Measurements from ENCODE around the gene NFILZ. TPM values are rescaled to one million over a fixed set of nuclear protein-coding genes. Genes with fewer than 3 reads are reported as not detected.
A peak's percentile ranks its signal among the peaks of the same experiment; 100 is the strongest.

The NFILZ gene
- total RNA-seq, 1 donor from 2014 or later = not detected

GRCh38 chr19:8641908-8642547, 11.6 kb downstream of the NFILZ start:
- DNase-seq (ENCODE audit: low spot score) = peak; percentile 30

DNA sequence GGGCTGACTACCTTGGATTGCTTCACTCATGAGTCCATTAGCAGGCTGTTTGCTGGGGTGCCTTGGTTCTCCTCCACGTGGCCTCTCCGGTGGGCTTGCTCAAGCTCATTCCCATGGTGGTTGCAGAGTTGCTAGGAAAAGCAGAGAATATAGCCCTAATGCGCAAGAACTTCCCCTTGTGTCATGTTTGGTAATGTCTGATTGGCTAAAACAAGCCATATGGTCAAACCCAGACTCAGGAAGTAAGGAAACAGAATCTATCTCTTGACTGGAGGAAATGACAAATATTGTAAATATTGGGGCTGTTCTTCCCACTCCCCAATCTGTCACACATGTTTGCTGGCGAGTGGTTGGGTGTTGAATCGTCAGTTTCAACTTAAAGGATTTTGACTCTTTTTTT, 12.1 kb downstream of the NFILZ start:
- no peak for DNase-seq (ENCODE audit: low spot score)

DNA sequence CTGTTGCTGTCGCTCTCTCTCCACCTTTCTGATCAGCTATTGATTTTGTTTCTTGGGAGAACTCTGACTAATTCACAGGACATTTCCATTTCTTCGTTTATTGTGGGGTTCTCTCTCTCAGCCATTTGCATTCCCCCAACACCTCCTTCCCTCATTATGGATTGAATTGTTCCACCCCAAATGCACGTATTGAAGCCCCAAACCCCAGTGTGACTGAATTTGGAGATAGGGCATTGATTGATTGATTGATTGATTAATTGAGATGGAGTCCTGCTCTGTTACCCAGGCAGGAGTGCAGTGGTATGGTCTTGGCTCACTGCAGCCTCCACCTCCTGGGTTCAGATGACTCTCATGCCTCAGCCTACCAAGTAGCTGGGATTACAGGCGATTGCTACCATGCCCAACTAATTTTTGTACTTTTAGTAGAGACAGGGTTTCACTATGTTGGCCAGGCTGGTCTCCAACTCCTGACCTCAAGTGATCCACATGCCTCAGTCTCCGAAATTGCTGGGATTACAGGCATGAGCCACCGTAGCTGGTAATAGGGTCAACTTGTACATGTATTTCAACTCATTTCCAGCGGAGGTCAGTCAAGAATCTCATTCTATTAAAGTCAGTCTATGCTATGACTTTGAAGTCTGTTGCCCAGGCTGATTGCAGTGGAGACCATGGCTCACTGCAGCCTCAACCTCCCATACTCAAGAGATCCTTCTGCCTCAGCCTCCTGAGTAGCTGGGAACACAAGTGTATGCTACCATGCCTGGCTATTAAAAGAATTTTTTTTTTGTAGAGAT, 13.6 kb downstream of the NFILZ start:
- DNase-seq (ENCODE audit: low spot score) = no peak

- DNase-seq (ENCODE audit: low spot score) = no peak
Measured at GRCh38 chr19:8648240-8648639, 17.8 kb downstream of the NFILZ start.

DNA sequence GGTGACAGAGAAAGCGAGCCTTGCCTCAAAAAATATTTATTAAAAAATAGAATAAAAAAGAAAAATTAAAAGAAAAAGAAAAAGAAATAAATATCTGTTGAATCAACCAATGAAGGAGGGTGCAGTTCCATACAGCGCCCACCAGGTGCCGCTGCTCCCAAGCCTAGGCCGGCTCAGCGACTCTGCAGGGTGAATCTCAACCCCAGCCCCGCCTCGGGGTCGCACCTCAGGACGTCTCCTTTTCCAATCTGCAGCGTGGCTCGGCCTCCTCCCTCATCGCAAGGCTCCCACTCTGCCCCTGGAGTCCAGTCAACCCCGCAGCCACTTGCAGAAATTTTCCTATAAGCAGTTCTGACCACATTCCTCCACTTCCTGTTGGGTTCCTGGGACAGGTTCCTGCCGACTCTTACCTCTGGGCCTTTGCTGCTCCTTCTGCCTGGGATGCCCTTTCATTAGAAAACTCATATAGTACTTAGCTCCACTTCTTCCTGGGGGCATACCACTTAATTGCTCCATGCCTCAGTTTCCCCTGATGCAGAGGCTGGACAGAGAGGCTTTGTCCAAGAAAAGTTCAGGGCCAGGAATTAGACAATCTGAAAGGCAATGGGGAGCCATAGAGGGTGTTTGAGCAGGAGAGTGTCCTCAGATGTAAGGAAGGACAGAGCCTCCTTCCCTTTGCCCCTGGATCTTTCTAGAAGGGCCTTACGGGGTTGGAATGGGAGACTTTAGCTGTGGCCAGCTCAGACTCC, 24.3 kb downstream of the NFILZ start:
- DNase-seq (ENCODE audit: low spot score) = peak; percentile 44

DNA sequence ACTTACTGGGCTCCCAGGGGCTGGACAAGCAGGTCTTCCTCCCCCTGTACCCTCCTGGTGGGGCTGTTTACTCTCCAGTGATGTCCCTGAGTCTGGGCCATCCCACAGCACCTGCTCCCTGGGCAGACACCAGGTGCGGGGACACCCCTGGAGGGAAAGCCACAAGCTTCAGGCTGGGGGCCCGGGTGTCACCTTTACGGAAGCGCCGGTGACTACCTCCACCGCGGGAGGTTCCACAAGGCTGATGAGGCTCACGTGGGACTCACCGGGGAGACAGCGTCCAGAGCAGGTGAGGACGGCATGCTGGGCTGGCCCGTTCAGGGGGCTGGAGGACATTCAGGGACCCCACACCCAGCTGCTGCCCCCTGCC, 24.9 kb downstream of the NFILZ start:
- no peak for DNase-seq (ENCODE audit: low spot score)

DNA sequence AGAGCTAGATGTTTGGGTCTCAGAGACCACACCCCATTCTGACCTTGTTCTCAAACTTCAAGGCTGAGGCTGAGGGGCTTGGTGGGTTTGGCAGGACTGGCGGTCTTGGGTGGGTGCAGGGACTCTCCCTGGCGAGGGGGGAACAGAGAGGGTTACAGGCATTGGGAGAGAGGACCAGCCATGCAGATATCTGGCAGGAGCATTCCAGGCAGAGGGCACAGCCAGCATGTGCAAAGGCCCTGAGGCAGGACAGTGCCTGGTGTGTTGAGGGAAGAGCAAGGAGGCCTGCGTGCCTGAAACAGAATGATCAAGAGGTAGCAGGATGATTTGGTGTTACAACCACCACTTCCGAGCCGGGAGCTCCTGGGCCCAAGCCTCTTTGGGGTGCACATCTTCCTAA, 27.4 kb downstream of the NFILZ start:
- no peak for DNase-seq (ENCODE audit: low spot score)

- DNase-seq (ENCODE audit: low spot score) = no peak
Measured at GRCh38 chr19:8659905-8660304, 29.5 kb downstream of the NFILZ start.

- DNase-seq (ENCODE audit: low spot score) = no peak
Measured at GRCh38 chr19:8662263-8662662, 31.8 kb downstream of the NFILZ start.

GRCh38 chr19:8663920-8664670, 33.7 kb downstream of the NFILZ start:
- no peak for DNase-seq (ENCODE audit: low spot score)

GRCh38 chr19:8664671-8665057, 34.2 kb downstream of the NFILZ start:
- DNase-seq (ENCODE audit: low spot score) = no peak

DNA sequence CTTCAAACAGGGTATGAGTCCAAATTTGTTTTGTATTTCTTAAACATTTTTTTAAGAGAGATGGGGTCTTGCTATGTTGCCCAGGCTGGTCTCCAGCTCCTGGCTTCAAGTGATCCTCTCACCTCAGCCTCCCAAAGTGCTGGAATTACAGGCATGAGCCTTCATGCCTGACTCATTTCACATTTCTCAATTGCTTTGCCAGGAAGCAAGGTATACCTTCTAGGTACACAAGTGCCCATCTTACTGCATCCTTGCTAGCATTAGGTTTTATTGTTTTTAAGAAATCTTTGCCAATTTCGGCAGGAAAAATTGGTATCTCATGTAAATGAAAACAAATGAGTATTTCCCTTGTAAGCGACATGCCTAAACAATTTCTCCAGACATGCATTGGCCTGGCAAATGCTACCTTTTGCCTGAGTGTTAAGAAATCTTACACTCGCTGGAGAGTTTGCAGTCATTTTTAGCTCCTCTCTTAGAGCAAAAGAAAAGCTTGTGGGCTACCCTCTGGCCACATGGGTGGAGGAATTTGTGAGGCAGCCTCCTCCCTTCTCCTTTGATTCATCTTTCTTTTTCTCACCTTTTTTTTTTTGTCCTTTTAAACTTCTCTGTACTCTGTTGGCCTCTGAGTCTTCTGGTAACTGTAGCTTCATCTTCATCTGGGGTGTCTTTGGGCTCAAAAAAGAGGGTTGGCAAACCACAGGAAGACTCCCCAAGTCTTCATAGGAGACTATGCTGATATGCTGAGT, 35.2 kb downstream of the NFILZ start:
- DNase-seq (ENCODE audit: low spot score) = no peak

DNA sequence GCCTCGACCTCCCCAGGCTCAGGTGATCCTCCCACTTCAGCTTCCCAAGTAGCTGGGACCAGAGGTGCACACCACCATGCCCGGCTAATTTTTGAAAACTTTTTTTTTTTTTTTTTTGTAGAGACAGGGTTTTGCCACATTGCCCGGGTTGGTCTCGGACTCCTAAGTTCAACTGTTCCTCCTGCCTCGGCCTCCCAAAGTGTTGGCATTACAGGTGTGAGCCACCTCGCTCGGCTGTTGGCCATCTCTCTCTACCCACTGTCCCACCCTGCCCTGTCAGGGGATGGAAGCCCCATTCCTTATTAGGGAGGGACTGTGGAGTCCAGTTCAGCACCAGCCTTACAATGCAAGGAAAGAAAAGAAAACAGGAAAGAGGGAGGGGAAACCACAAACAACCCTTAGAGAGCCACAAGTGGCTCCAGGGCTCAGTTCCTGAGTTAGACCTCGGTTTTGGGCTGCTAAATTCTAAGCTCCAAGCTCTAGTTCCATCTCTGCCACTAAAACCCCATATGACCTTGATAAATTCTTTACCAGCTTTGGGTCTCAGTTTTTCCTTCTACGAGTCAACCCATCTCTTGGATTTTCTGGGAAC, 36.5 kb downstream of the NFILZ start:
- no peak for DNase-seq (ENCODE audit: low spot score)

DNA sequence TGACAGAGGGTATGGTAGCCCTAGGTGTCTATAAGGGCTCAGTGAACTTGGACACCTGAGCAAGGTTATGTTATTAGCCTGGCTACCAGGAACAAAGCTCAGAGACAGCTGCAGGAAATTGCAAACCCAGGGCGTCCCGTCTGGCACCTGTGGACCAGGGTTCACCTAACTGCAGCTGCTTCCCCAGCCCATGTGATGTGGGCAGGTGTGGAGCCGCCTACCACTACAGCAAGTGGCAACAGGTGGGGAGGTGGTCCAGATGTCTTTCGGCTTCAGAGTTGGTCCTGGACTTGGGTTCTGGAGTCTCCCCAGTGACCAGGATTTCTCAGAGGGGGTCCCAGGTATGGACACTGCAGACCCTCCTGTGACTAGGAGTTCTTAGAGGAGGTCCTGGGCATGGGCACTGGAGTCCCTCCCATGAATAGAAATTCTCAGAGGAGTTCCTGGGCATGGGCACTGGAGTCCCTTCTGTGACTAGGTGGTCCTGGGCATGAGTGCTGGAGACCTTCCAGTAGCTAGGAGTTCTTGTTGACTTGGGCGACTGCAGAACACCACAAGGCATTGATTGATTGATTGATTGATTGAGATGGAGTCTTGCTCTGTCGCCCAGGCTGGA, 43.0 kb downstream of the NFILZ start:
- no peak for DNase-seq (ENCODE audit: low spot score)

GRCh38 chr19:8675066-8675465, 44.6 kb downstream of the NFILZ start:
- DNase-seq (ENCODE audit: low spot score) = no peak

- no peak for DNase-seq (ENCODE audit: low spot score)
Measured at GRCh38 chr19:8678244-8678807, 47.9 kb downstream of the NFILZ start.
